ENCODE measurements around the gene MYBPC3.

The MYBPC3 gene

GRCh38 chr11:47352556-47352955 lies at the start of gene MYBPC3:
Gene MYBPC3, minus strand, starts transcription at chr11:47352702. Its CDS starts 55 bp downstream, at chr11:47352647.
- DNase-seq: no peak

- DNase-seq: no peak
These were observed 48.3 kb upstream of the MYBPC3 start for GRCh38 chr11:47400768-47401279.

- no peak for DNase-seq
These were observed 47.6 kb upstream of the MYBPC3 start for GRCh38 chr11:47399860-47400767.

- DNase-seq: no peak
These were observed 46.0 kb upstream of the MYBPC3 start for GRCh38 chr11:47398551-47398950.

- no peak for DNase-seq
These were observed 45.5 kb upstream of the MYBPC3 start for GRCh38 chr11:47398011-47398410.

- no peak for DNase-seq
These were observed 43.5 kb upstream of the MYBPC3 start for GRCh38 chr11:47396049-47396320.

GRCh38 chr11:47395223-47396048 lies 42.9 kb upstream of the MYBPC3 start:
- no peak for DNase-seq

- DNase-seq: no peak
These were observed 42.1 kb upstream of the MYBPC3 start for GRCh38 chr11:47394322-47395222.

- DNase-seq: no peak
These were observed 41.5 kb upstream of the MYBPC3 start for GRCh38 chr11:47394050-47394321.

- no peak for DNase-seq
These were observed 40.9 kb upstream of the MYBPC3 start for GRCh38 chr11:47393163-47394049.

GRCh38 chr11:47392546-47393162 lies 40.2 kb upstream of the MYBPC3 start:
- DNase-seq: no peak

- DNase-seq: no peak
These were observed 39.4 kb upstream of the MYBPC3 start for GRCh38 chr11:47391711-47392432.

- no peak for DNase-seq
These were observed 38.6 kb upstream of the MYBPC3 start for GRCh38 chr11:47391077-47391583.

GRCh38 chr11:47390422-47390760 lies 37.9 kb upstream of the MYBPC3 start:
- no peak for DNase-seq

GRCh38 chr11:47389577-47390421 lies 37.3 kb upstream of the MYBPC3 start:
- no peak for DNase-seq

GRCh38 chr11:47388697-47389576 lies 36.4 kb upstream of the MYBPC3 start:
- no peak for DNase-seq

- no peak for DNase-seq
These were observed 35.6 kb upstream of the MYBPC3 start for GRCh38 chr11:47387944-47388696.

- DNase-seq: no peak
These were observed 32.0 kb upstream of the MYBPC3 start for GRCh38 chr11:47384498-47384897.

All from NCI-H2081 treated with DMSO at 0.1 percent for 48 hours (cell line).